NCI-H460 (cell line): ENCODE measurements around the gene ADAMTSL2. TPM values are rescaled to one million over a fixed set of nuclear protein-coding genes. Genes with fewer than 3 reads are reported as not detected.

Experiments
- DNase-seq: peaks from one replicate; pipeline ENCODE4 v3.0.0-alpha.2; 2016; ENCODE audit warnings: low read depth; ENCODE audit errors: extremely low read depth
- total RNA-seq: library from RNA; depleted of rRNA; stranded (reverse); fragments of >200 nt; shearing (Covaris generic); gene quantifications from 2 replicates; pipeline ENCODE4 v1.2.3, GENCODE V29; 2014

ADAMTSL2 gene
- total RNA-seq, 1 experiment from 2014 or later: not detected

DNA sequence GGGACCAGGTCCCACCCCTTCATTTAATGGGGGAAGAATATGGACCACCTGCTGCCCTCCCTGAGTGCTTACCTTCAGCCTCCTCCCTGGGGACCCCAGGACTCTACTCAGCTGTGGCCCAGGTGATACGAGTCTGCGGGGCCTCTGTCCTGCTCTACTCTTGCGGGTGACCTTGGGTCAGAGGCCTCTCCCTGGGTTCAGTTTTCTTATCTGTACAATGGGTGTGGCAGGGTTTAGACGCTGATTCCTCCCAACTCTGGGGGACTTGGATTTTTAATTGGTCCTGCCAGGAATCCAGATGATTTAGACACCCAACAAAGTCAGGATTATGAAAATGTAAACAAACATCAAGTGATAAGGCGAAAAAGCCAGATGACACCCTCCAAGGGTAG, 49.7 kb downstream of the ADAMTSL2 start:
- no peak for DNase-seq

- no peak for DNase-seq
These were observed 50.3 kb downstream of the ADAMTSL2 start for GRCh38 chr9:133584559-133585476.

DNA sequence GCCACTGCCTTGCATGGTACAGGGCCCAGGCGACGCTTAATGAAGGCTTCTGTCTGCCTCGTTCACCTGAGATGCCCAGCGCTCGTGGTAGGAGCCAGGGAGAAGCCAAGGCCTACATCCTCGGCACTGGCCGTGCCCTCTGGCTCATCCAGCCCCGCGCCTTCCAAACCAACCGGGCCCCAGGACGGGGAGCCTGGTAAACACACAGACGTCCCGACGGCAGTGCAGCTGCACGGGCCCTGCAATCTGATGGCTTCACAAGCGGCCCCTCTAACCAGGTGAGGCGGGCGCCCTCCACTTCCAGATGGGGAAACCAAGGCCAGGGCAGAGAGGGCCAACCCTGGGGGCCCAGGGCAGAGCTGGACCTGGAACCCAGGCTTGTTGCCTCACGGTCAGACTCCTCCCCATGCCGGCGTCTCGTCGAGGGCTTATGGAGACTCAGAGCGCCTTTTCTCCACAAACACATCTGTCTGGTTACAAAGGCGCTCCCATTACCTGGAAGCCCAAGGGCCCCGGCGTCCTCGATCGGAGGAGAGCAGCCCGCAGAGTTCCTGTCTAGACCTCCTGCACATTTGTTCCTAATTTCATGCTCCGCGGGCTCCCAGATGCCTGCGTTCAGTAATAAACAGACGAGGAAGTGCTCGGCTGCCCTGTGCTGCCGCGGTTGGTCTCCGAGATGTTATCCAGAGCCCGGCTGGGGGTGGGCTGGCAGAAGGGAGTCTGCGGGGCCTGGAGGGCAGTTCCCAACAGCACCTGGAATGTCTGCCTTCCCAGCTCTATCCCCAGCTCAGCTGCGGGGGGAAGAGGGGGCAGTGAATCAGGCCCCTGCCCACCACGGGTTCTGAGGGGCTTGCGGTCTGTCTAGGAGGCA, 51.2 kb downstream of the ADAMTSL2 start:
- DNase-seq: no peak

GRCh38 chr9:133587051-133587450, 52.5 kb downstream of the ADAMTSL2 start:
- DNase-seq: no peak

DNA sequence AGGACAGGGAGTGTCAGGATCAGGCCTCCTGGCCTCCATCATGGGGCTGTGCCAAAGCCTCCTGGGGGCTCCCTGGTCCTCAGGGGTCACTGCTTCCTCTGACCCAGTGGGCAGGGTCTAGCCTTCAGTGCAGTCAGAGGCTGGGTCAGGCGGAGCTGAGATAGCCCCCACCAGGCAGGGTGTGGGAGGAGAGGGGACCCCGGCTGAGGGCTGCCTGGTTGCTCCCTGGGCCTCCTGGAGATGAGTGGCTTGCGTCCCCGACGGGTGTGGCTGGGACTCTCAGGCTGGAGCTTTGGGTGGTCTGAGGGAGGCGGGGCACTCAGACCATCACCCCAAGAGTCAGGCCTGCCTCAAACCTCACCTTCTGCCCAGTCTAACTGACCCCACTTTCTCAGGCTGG, 53.0 kb downstream of the ADAMTSL2 start:
- no peak for DNase-seq

DNA sequence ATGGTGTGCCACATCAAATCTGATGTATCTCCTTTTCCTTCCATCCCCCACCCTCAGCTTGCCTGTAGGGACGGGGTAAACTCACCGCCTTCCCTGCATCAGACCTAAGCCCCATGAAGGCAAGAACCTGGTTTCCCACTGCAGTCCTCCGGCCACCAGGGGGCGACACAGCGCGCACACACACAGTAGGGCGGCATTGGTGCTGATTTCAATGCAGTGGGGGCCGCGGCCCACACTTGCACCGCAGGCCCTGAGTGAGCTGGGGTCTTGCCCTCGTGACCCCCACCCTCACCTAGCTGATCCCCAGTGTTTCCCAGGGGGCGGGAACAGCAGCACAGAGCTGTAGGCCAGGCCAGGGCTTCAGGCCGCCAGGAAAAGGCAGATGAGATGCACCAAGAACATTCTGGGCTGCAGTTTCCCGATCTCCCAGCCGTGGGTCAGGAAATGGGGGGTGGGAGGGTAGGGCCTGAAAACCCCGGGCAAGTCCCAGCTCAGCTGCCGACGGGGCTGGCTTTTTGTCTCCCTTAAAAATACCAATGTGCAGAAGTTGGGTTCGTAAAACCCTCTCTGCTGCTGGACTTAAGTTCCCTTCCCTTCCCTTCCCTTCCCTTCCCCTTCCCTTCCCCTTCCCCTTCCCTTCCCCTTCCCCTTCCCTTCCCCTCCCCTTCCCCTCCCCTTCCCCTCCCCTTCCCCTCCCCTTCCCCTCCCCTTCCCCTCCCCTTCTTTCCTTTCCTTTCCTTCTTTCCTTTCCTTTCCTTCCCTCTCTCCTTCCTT, 55.1 kb downstream of the ADAMTSL2 start:
- no peak for DNase-seq

DNA sequence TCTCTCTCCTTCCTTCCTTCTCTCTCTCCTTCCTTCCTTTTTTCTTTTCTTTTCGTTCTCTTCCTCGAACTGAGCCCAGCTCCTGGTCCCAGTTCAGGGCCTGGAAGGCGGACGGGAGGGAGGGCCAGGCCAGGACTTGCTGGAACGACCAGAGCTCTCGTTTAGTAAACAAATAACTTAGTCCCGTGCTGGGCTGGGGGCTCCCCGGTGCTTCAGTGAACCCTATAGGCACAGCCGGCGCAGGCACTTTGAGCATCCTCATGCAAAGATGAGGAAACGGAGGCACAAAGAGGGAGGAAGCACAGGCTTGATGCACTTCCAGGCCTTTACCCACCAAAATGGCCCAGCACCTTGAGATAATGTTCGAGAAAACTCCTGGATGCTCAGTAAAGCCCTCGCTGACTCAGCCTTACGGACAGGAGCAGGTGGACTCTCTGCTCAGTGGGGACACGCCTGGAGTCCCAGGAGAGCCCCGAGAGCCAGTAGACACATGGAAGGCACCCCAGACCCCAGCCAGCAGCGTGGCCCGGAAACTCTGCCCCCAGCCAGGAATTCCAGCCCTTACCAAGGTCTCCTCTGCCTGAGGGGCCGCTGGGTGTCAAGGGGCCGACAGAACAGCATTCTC, 55.8 kb downstream of the ADAMTSL2 start:
- DNase-seq: no peak

DNA sequence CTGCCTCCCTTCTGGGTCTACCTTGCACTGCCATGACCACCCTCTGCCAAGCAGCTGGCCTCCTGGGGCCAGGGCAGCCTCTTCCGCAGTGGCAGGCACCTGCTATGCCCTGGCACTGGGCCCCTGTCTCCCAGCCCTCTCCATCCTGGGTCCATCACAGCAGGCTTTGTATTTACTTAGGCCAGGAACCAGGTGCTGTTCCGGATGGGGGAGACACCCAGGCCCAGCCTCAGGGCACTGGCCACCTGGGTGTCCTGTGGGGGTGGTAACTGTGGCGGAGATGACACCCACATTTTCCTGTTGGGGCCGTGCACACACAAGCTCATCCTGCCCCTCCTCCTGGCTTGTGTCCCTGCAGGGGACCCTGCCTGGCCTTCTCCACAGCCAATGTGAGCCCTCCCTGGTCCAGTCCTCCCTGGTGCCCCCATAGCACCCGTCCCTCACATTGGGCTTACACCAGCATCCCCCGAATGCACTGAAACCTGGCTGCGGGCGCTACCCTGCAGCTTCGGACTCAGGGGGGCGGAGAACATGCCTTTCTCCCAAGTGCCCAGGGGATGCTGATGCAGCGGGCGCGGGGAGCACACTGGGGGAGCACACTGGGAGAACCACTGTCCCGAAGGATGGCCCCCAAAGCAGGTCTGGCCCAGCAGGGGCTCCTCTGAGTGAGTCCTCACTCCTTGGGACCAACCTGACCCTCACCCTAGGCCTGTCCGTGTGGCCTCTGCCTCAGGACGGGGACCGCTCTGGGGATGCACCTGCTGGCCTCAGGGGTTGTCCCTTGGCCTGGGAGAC, 56.8 kb downstream of the ADAMTSL2 start:
- no peak for DNase-seq

DNA sequence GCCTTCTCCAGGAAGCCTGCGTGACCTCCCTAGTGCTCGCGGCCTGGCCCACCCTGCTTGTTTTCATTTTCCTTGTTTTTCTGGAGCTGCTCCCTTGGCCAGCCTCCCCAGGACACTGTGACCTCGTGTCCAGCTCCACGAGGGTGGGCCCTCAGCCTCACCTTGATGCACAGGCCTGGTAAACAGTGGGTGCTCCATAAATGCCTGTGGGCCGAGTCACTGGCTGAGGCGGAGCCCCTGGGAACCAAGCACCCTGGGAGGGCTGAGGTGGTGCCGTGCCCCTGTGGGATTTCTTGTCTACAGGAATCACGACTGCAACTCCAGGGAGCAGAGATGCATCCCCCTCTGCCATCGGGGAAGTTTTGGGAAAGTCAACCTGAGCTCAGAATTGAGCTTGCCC, 57.5 kb downstream of the ADAMTSL2 start:
- DNase-seq: no peak

DNA sequence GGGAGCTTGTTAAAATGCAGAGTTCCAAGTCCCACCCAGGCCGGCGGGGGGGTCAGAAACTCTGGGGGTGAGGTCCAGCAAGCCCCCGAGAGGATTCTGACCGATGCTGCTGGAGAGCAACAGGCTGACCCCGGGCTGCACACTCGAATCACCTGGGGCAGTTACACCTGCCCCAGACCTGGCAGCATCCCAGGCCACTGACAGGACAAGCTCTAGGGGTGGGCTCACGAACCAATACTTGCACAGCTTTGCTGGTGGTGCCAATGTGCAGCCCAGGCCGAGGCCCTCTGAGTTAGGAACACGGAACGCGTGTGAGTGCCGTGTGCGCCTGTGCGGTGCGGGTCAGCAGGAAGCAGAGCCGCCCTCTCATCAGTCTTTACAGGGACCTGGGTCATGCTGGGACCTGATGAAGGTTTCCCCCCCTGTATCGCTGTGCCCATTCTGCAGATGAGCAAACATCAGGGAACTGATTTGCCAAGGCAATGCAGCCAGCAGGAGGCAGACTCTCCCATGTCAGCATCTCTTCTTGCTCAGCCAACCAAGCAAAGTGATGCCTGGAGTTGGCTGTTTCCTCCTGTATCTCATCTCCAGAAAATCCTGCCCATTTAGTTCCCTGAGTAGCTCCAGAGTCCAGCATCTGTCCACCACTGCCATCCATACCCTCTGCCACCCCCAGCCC, 58.4 kb downstream of the ADAMTSL2 start:
- DNase-seq: no peak

GRCh38 chr9:133593587-133594253, 59.2 kb downstream of the ADAMTSL2 start:
- no peak for DNase-seq

DNA sequence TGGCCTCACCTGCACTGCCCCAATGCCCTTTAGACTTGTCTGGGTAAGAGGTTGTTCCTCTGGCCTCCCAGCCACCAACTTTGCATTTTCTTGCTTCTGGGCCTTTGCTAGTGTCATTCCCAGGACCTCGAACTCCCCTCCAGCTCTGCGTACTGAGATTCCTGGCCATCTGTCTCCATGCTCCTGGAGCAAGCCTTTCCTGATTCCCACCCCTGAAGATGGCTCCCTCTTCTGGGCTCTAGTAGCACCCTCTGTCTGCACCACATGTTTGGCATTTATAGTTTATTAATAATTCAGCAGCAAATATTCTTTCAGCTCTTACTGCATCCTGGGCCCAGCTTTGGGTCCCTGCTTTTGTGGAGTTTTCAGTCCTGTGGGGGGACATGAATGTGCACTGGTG, 59.8 kb downstream of the ADAMTSL2 start:
- no peak for DNase-seq

DNA sequence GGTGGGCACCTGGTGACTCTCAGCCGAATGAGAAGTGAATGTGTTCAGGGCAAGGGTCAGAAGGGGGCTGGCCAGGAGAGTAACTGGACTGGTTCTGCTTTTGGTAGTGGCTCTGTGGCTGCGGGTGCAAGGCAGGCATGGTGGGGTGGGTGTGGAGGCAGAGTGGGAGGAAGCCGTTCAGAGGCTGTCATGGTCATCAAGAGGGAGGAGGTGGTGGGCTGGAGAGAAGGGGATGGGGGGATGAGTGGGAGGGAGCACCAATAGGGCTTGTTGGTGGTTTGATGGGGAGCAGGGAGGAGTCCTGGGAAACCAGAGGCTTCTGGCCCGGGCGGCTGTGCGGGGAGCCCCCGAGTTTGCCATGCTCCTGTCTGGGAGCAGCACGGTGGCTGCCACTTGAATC, 61.4 kb downstream of the ADAMTSL2 start:
- no peak for DNase-seq

- no peak for DNase-seq
These were observed 62.9 kb downstream of the ADAMTSL2 start for GRCh38 chr9:133597316-133597957.

DNA sequence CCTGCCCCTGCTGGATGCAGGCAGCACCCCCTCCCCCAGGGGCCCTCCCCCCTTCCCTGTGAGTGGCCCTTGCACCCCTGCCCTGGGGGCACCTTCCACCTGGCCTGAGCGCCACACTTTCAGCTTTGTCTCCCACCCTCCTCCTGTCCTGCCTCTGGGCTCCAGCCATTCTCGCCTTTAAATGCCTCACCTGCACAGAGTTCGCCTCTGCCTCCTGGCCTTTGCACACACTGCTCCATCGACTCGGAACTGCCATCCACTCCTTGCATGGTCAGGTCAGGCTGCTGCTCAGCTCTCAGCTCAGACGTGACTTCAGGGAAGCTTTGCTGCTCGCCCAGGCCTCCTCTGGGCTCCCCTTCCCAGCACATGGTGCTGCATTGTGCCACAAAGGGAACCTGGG, 64.5 kb downstream of the ADAMTSL2 start:
- DNase-seq: no peak

DNA sequence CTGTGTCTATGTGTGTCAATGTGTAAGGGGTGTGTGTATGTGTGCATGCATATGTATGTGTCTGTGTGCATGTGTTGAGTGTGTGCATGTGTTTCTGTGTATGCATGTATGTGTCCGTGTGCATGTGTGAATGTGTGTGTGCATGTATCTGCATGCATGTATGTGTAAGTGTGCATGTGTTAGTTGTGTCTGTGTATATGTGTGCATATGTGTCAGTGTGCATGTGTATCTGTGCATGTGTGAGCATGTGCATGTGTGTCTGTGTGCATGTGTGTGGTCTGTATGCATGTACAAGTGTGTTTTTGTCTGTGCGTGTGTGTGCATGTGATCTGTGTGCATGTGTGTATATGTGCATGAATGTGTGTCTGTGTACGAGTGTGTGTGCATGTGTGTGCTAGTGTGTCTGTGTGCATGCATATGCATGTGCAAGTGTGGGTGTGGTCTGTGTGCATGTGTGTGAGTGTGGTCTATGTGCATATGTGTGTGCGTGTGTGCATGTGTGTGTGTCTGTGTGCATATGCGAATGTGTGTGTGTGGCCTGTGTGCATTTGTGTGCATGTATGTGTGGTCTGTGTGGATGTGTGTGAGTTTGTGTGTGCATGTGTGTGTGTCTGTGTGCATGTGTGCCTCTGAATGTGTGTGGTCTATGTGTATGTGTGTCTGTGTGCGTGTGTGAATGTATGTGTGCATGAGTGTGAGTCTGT, 65.1 kb downstream of the ADAMTSL2 start:
- DNase-seq: no peak

DNA sequence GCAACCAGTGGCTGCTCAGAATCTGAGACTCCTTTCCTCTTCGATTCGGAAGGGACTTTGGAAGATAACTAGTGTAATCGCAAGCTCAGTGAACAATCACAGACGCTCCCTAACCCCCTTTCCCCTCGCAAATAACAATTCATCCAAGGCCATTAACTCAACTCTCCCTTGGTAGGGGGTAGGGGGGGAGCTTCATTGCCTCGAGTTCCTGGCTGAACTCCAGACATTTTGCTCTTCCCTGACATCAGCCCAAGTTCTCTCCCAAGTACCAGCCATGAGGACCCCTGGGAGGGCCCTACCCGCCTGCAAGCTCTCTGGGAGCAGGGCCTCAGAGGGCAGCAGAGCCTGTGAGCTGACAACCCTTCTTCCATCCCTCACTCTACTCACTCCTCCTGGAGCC, 66.2 kb downstream of the ADAMTSL2 start:
- no peak for DNase-seq
